ENCODE results near the gene ST6GALNAC5.
"Not testable (repeated sequence)": the region's sequence is repeated elsewhere in the genome, so short reads cannot be mapped to it uniquely, and the experiment has no call there.

Gene ST6GALNAC5

GRCh38 chr1:76939050-76939816 lies 72.0 kb downstream of the ST6GALNAC5 start:
- DNase-seq, result no peak

- DNase-seq, result no peak
Measured at GRCh38 chr1:76939817-76940216, 72.5 kb downstream of the ST6GALNAC5 start.

GRCh38 chr1:76940571-76941335 lies 73.5 kb downstream of the ST6GALNAC5 start:
- no peak for DNase-seq

GRCh38 chr1:76942549-76942948 lies 75.3 kb downstream of the ST6GALNAC5 start:
- DNase-seq, result no peak

- no peak for DNase-seq
Measured at GRCh38 chr1:76944942-76945341, 77.7 kb downstream of the ST6GALNAC5 start.

GRCh38 chr1:76948846-76949245 lies 81.6 kb downstream of the ST6GALNAC5 start:
- no peak for DNase-seq

GRCh38 chr1:76949503-76949902 lies 82.2 kb downstream of the ST6GALNAC5 start:
- DNase-seq, result no peak

- no peak for DNase-seq
Measured at GRCh38 chr1:76950306-76950705, 83.0 kb downstream of the ST6GALNAC5 start.

GRCh38 chr1:76951153-76951552 lies 83.9 kb downstream of the ST6GALNAC5 start:
- no peak for DNase-seq

GRCh38 chr1:76955652-76956051 lies 88.4 kb downstream of the ST6GALNAC5 start:
- no peak for DNase-seq

- DNase-seq, result no peak
Measured at GRCh38 chr1:76957961-76958360, 90.7 kb downstream of the ST6GALNAC5 start.

- DNase-seq, result no peak
Measured at GRCh38 chr1:76958828-76959227, 91.5 kb downstream of the ST6GALNAC5 start.

GRCh38 chr1:76959556-76959955 lies 92.3 kb downstream of the ST6GALNAC5 start:
- DNase-seq, result no peak

- no peak for DNase-seq
Measured at GRCh38 chr1:76961181-76961819, 94.0 kb downstream of the ST6GALNAC5 start.

GRCh38 chr1:76961820-76962207 lies 94.5 kb downstream of the ST6GALNAC5 start:
- no peak for DNase-seq

- not testable (repeated sequence) for DNase-seq
Measured at GRCh38 chr1:76981267-76981666, 114.0 kb downstream of the ST6GALNAC5 start.

- DNase-seq, result no peak
Measured at GRCh38 chr1:76989976-76990375, 122.7 kb downstream of the ST6GALNAC5 start.

GRCh38 chr1:76993036-76993435 lies 125.8 kb downstream of the ST6GALNAC5 start:
- DNase-seq, result no peak

- no peak for DNase-seq
Measured at GRCh38 chr1:76998582-76999223, 131.4 kb downstream of the ST6GALNAC5 start.

GRCh38 chr1:77007675-77008074 lies 140.4 kb downstream of the ST6GALNAC5 start:
- DNase-seq, result no peak

- DNase-seq, result no peak
Measured at GRCh38 chr1:77010937-77011336, 143.7 kb downstream of the ST6GALNAC5 start.

GRCh38 chr1:77012066-77012465 lies 144.8 kb downstream of the ST6GALNAC5 start:
- no peak for DNase-seq

- no peak for DNase-seq
Measured at GRCh38 chr1:77014073-77014788, 147.0 kb downstream of the ST6GALNAC5 start.
